Activated T-helper 17 cell treated with anti-CD3 and anti-CD28 coated beads, Interleukin-2, amount 50 U/mL, for 72 hours (primary cell): ENCODE data around the gene CLEC3B. TPM values are rescaled to one million over a fixed set of nuclear protein-coding genes. Genes with fewer than 3 reads are reported as not detected.
"Not testable (repeated sequence)": the region's sequence is repeated elsewhere in the genome, so short reads cannot be mapped to it uniquely, and the experiment has no call there.

Experiments used
- ATAC-seq: fragments of 150-1000 bp; cut with Tn5 transposase; replicated peaks from 2 replicates; pipeline ENCODE4 v1.10.0; 2021; ENCODE audit warnings: mild to moderate bottlenecking, moderate library complexity
- H3K27ac Mint-ChIP-seq: one replicate; pipeline ENCODE4 v1.8.0; 2022; ENCODE audit warnings: mixed read lengths
- H3K27me3 Mint-ChIP-seq: one replicate; pipeline ENCODE4 v1.8.0; 2022; ENCODE audit warnings: mixed read lengths
- H3K36me3 Mint-ChIP-seq: one replicate; pipeline ENCODE4 v1.8.0; 2022; ENCODE audit warnings: low read depth, mild to moderate bottlenecking, mixed read lengths
- H3K4me1 Mint-ChIP-seq: one replicate; pipeline ENCODE4 v1.8.0; 2022; ENCODE audit warnings: mixed read lengths
- H3K4me3 Mint-ChIP-seq: one replicate; pipeline ENCODE4 v1.8.0; 2022; ENCODE audit warnings: mild to moderate bottlenecking, mixed read lengths
- H3K9me3 Mint-ChIP-seq: one replicate; pipeline ENCODE4 v1.8.0; 2022; ENCODE audit warnings: mixed read lengths
- total RNA-seq, 2 donors: library from RNA; stranded (reverse); gene quantifications; one replicate each; pipeline ENCODE4 v1.2.3, GENCODE V29; 2022

CLEC3B gene
- total RNA-seq, 2 donors from 2014 or later: 0.37 to 0.66 TPM

GRCh38 chr3:45035441-45036301 lies 9.6 kb downstream of the CLEC3B start:
- no peak for ATAC-seq
- Mint-ChIP-seq H3K4me1 (peaks cover 15% of the 10 kb centered on the region), H3K27me3 (peaks cover 5% of the 10 kb centered on the region), H3K36me3 (no peaks in the 10 kb centered on the region), H3K9me3 (no peaks in the 10 kb centered on the region), H3K4me3 (peak overlapping the region; percentile 66), H3K27ac (no peak overlapping the region)

GRCh38 chr3:45037720-45038455 lies 11.8 kb downstream of the CLEC3B start:
- no peaks in the 10 kb centered on the region for H3K9me3 Mint-ChIP-seq
- peaks cover 16% of the 10 kb centered on the region for H3K4me1 Mint-ChIP-seq
- peak; percentile 84 for ATAC-seq
- no peak overlapping the region for H3K27ac Mint-ChIP-seq
- peak overlapping the region; percentile 66 for H3K4me3 Mint-ChIP-seq
- peaks cover 5% of the 10 kb centered on the region for H3K27me3 Mint-ChIP-seq
- no peaks in the 10 kb centered on the region for H3K36me3 Mint-ChIP-seq

GRCh38 chr3:45041666-45042065 lies 15.6 kb downstream of the CLEC3B start:
- Mint-ChIP-seq H3K9me3 (no peaks in the 10 kb centered on the region), H3K27me3 (no peaks in the 10 kb centered on the region), H3K4me1 (peaks cover 8% of the 10 kb centered on the region), H3K4me3 (no peak overlapping the region), H3K36me3 (no peaks in the 10 kb centered on the region), H3K27ac (no peak overlapping the region)
- peak; percentile 22 for ATAC-seq

GRCh38 chr3:45042162-45042561 lies 16.1 kb downstream of the CLEC3B start:
- Mint-ChIP-seq H3K27ac (no peak overlapping the region), H3K9me3 (no peaks in the 10 kb centered on the region), H3K27me3 (peaks cover 3% of the 10 kb centered on the region), H3K4me3 (no peak overlapping the region), H3K4me1 (peaks cover 5% of the 10 kb centered on the region), H3K36me3 (no peaks in the 10 kb centered on the region)
- no peak for ATAC-seq

- ATAC-seq: no peak
- Mint-ChIP-seq H3K27me3 (peaks cover 11% of the 10 kb centered on the region), H3K4me3 (no peak overlapping the region), H3K9me3 (no peaks in the 10 kb centered on the region), H3K4me1 (peaks cover 4% of the 10 kb centered on the region), H3K36me3 (no peaks in the 10 kb centered on the region), H3K27ac (no peak overlapping the region)
Observed at GRCh38 chr3:45043728-45044299, 17.7 kb downstream of the CLEC3B start.

GRCh38 chr3:45048244-45048643 lies 22.1 kb downstream of the CLEC3B start:
- Mint-ChIP-seq H3K27ac (no peak overlapping the region), H3K9me3 (no peaks in the 10 kb centered on the region), H3K36me3 (no peaks in the 10 kb centered on the region), H3K4me1 (no peaks in the 10 kb centered on the region), H3K4me3 (no peak overlapping the region), H3K27me3 (peaks cover 24% of the 10 kb centered on the region)
- no peak for ATAC-seq

GRCh38 chr3:45049807-45050206 lies 23.7 kb downstream of the CLEC3B start:
- no peak for ATAC-seq
- Mint-ChIP-seq H3K4me3 (no peak overlapping the region), H3K27ac (no peak overlapping the region), H3K36me3 (no peaks in the 10 kb centered on the region), H3K9me3 (no peaks in the 10 kb centered on the region), H3K4me1 (no peaks in the 10 kb centered on the region), H3K27me3 (peaks cover 24% of the 10 kb centered on the region)

- Mint-ChIP-seq H3K4me3 (no peak overlapping the region), H3K27ac (no peak overlapping the region), H3K36me3 (no peaks in the 10 kb centered on the region), H3K9me3 (no peaks in the 10 kb centered on the region), H3K27me3 (peaks cover 24% of the 10 kb centered on the region), H3K4me1 (no peaks in the 10 kb centered on the region)
- no peak for ATAC-seq
Observed at GRCh38 chr3:45051685-45052084, 25.6 kb downstream of the CLEC3B start.

- not testable (repeated sequence) for H3K36me3 Mint-ChIP-seq, H3K4me1 Mint-ChIP-seq, H3K9me3 Mint-ChIP-seq, H3K27ac Mint-ChIP-seq, ATAC-seq, H3K4me3 Mint-ChIP-seq
- H3K27me3 Mint-ChIP-seq: peaks cover 16% of the 10 kb centered on the region
Observed at GRCh38 chr3:45053805-45054195, 27.7 kb downstream of the CLEC3B start.

GRCh38 chr3:45054196-45054857 lies 28.2 kb downstream of the CLEC3B start:
- H3K27ac Mint-ChIP-seq: no peak overlapping the region
- no peak for ATAC-seq
- no peak overlapping the region for H3K4me3 Mint-ChIP-seq
- H3K27me3 Mint-ChIP-seq: peaks cover 15% of the 10 kb centered on the region
- no peaks in the 10 kb centered on the region for H3K36me3 Mint-ChIP-seq
- no peaks in the 10 kb centered on the region for H3K9me3 Mint-ChIP-seq
- H3K4me1 Mint-ChIP-seq: peaks cover 5% of the 10 kb centered on the region

GRCh38 chr3:45055032-45055410 lies 28.9 kb downstream of the CLEC3B start:
- Mint-ChIP-seq H3K36me3 (no peaks in the 10 kb centered on the region), H3K27me3 (peaks cover 10% of the 10 kb centered on the region), H3K27ac (no peak overlapping the region), H3K4me3 (no peak overlapping the region), H3K4me1 (peaks cover 5% of the 10 kb centered on the region), H3K9me3 (no peaks in the 10 kb centered on the region)
- no peak for ATAC-seq

- Mint-ChIP-seq H3K27ac (no peak overlapping the region), H3K9me3 (no peaks in the 10 kb centered on the region), H3K4me3 (no peak overlapping the region), H3K4me1 (peaks cover 5% of the 10 kb centered on the region), H3K36me3 (no peaks in the 10 kb centered on the region), H3K27me3 (peaks cover 9% of the 10 kb centered on the region)
- ATAC-seq: no peak
Observed at GRCh38 chr3:45055411-45056143, 29.5 kb downstream of the CLEC3B start.

- Mint-ChIP-seq H3K27me3 (peaks cover 3% of the 10 kb centered on the region), H3K9me3 (no peaks in the 10 kb centered on the region), H3K4me3 (no peak overlapping the region), H3K4me1 (peaks cover 5% of the 10 kb centered on the region), H3K36me3 (no peaks in the 10 kb centered on the region), H3K27ac (peak overlapping the region; percentile 11)
- no peak for ATAC-seq
Observed at GRCh38 chr3:45056608-45057301, 30.7 kb downstream of the CLEC3B start.
